Ovary (tissue), 9 donors: Measurements from ENCODE around the gene LCMT2. TPM values are rescaled to one million over a fixed set of nuclear protein-coding genes. Genes with fewer than 3 reads are reported as not detected.

Experiments
- DNase-seq, 5 donors: peaks; one replicate each; pipeline ENCODE4 v3.0.0-alpha.2; 2019 to 2020
- H3K27ac ChIP-seq, 2 donors: fragments of 200-600 bp; one replicate each; pipeline versions ENCODE4 v1.5.1 to v1.8.0; 2019 to 2022
- H3K27me3 ChIP-seq: fragments of 200-600 bp; one replicate; pipeline ENCODE4 v1.8.0; 2022
- H3K36me3 ChIP-seq: fragments of 200-600 bp; sonication (generic); one replicate; pipeline ENCODE4 v1.5.1; 2019
- H3K4me1 ChIP-seq: one replicate; pipeline ENCODE4 v1.8.1; 2013; ENCODE audit warnings: mild to moderate bottlenecking, moderate library complexity; ENCODE audit not compliant: insufficient read depth
- H3K4me3 ChIP-seq: fragments of 200-600 bp; sonication (generic); one replicate; pipeline ENCODE4 v1.5.1; 2017
- H3K9me3 ChIP-seq, 2 donors: fragments of 200-600 bp in 1 of 2; sonication (generic) in 1 of 2; one replicate each; pipeline versions ENCODE4 v1.5.1 to v1.8.1; 2013 to 2019; ENCODE audit warnings: mild to moderate bottlenecking in 1 of 2, moderate library complexity in 1 of 2
- EP300 ChIP-seq: sonication (generic); formaldehyde crosslinking; IDR thresholded peaks from one replicate; pipeline ENCODE4 v1.6.1; 2017; ENCODE audit warnings: antibody characterized with exemption
- POLR2A ChIP-seq: fragments of 450-650 bp; IDR thresholded peaks from one replicate; pipeline ENCODE4 v1.6.1; 2017; ENCODE audit warnings: antibody characterized with exemption, mild to moderate bottlenecking, moderate library complexity
- WGBS, 3 donors: extraction: QIAGEN DNeasy Blood & Tissue Kit in 1 of 3; methylation state at CpG; one replicate each; pipeline versions ENCODE4 v1.1.5 to v1.1.7; 2013 to 2017; 5-methylcytosine and 5-hydroxymethylcytosine counted together
- intact Hi-C, 4 donors: fragments of 100-400 bp; cut with DNase I; formaldehyde crosslinking; loops; one replicate each; pipeline versions ENCODE4 v1.11.0 to v1.15.1; 2022 to 2023
- polyA plus RNA-seq, 2 donors: library from polyadenylated mRNA; stranded (reverse); fragments of 200-250 nt in 1 of 2; fragments of 350-450 nt in 1 of 2; fragmentation: Illumina TruSeq in 1 of 2; extraction: RNeasy Lipid Tissue Mini Kit (QIAGEN cat#74804) in 1 of 2; gene quantifications; one replicate each; pipeline ENCODE4 v1.2.3, GENCODE V29; 2013 to 2014
- total RNA-seq, 7 donors: library from RNA; depleted of rRNA in 2 of 7; stranded (reverse); fragments of >200 nt in 2 of 7; fragmentation: NEBNext Ultra II Directional in 3 of 7; extraction: Animal tissue kit (Norgen Biotek cat#: 25700) in 3 of 7; gene quantifications; one replicate each; pipeline versions ENCODE4 v1.1.0 to v1.2.4, GENCODE V29; 2016 to 2023
- TF ChIP-seq, protein P1 (sequence below), 3 donors: fragments of 450-650 bp in 2 of 3; fragments of 200-600 bp in 1 of 3; IDR thresholded peaks; one replicate each; pipeline versions ENCODE4 v1.5.1 to v1.8.0; 2016 to 2022; ENCODE audit warnings: antibody characterized with exemption in 3 of 3, mild to moderate bottlenecking in 1 of 3
- donor health status: DM: no; HTN: no; CAD: no; lungs with moderate emphysema.
- donor health status: DM: no; HTN: no; CAD: no.
- donor health status: Bipolar disorder and iron deficiency.
- donor health status: DM: yes; HTN: yes; CAD: no.
- donor health status: DM: no; HTN: no; CAD: no.
- donor health status: DM: yes; HTN: yes; CAD: no.

LCMT2 gene
- total and polyA plus RNA-seq, 9 donors, result 4.4 to 13.4 (median 7.9) TPM

GRCh38 chr15:43275740-43276562, 54.4 kb downstream of the LCMT2 start:
- no peak for DNase-seq
- Histone ChIP-seq H3K27ac (no peak overlapping the region), H3K36me3 (no peaks in the 10 kb centered on the region), H3K9me3 (no peaks in the 10 kb centered on the region), H3K4me3 (no peak overlapping the region), H3K4me1 (no peaks in the 10 kb centered on the region), H3K27me3 (no peaks in the 10 kb centered on the region)
- intact Hi-C loops, result no loop called here
- TF ChIP-seq EP300 (no peak), POLR2A (no peak)
- TF ChIP-seq, protein P1, sequence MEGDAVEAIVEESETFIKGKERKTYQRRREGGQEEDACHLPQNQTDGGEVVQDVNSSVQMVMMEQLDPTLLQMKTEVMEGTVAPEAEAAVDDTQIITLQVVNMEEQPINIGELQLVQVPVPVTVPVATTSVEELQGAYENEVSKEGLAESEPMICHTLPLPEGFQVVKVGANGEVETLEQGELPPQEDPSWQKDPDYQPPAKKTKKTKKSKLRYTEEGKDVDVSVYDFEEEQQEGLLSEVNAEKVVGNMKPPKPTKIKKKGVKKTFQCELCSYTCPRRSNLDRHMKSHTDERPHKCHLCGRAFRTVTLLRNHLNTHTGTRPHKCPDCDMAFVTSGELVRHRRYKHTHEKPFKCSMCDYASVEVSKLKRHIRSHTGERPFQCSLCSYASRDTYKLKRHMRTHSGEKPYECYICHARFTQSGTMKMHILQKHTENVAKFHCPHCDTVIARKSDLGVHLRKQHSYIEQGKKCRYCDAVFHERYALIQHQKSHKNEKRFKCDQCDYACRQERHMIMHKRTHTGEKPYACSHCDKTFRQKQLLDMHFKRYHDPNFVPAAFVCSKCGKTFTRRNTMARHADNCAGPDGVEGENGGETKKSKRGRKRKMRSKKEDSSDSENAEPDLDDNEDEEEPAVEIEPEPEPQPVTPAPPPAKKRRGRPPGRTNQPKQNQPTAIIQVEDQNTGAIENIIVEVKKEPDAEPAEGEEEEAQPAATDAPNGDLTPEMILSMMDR (IDR thresholded peaks at IDR 0.05), result no peak
- WGBS, 3 donors, result 52 to 58% (median 53%) methylated on average over 15 of the region's 15 CpGs

GRCh38 chr15:43274136-43274535, 56.2 kb downstream of the LCMT2 start:
- Histone ChIP-seq H3K9me3 (no peaks in the 10 kb centered on the region), H3K27me3 (no peaks in the 10 kb centered on the region), H3K4me1 (no peaks in the 10 kb centered on the region), H3K4me3 (no peak overlapping the region), H3K27ac (no peak overlapping the region), H3K36me3 (no peaks in the 10 kb centered on the region)
- 59 to 69% (median 63%) methylated on average over 9 of the region's 9 CpGs for WGBS, 3 donors
- TF ChIP-seq EP300, result no peak
- no peak for TF ChIP-seq POLR2A
- TF ChIP-seq, protein P1 (IDR thresholded peaks at IDR 0.05), result no peak
- no peak for DNase-seq
- intact Hi-C loops, result no loop called here

Other genes starting within 250 kb of the LCMT2 start
- gene UBR1, start 224.5 kb downstream of the LCMT2 start, total RNA-seq, result 10 to 100 TPM; 21.2 to 34.1 (median 27.0) TPM
- gene UBR1, start 224.5 kb downstream of the LCMT2 start, polyA plus RNA-seq, result 10 to 100 TPM in 1 of 2 donors, 1 to 10 TPM in 1; 7.5 to 14.6 TPM
- gene TMEM62, start 197.0 kb downstream of the LCMT2 start, total RNA-seq, result 10 to 100 TPM in 5 of 7 donors, 1 to 10 TPM in 2; 8.7 to 15.2 (median 13.8) TPM
- gene TMEM62, start 197.0 kb downstream of the LCMT2 start, polyA plus RNA-seq, result 10 to 100 TPM in 1 of 2 donors, 1 to 10 TPM in 1; 6.6 to 17.4 TPM
- 10 to 100 TPM; 25.2 to 55.3 (median 28.3) TPM for gene CCNDBP1, start 145.2 kb downstream of the LCMT2 start, total RNA-seq
- gene CCNDBP1, start 145.2 kb downstream of the LCMT2 start, polyA plus RNA-seq, result 10 to 100 TPM; 34.2 to 69.7 TPM
- 1 to 10 TPM in 1 of 7 donors, under 1 TPM in 2, not detected in 4; 0.43 to 2.5 (median 0.66) TPM for gene EPB42, start 109.6 kb downstream of the LCMT2 start, total RNA-seq
- gene EPB42, start 109.6 kb downstream of the LCMT2 start, polyA plus RNA-seq, result not detected
- gene TGM5, start 63.6 kb downstream of the LCMT2 start, total RNA-seq, result not detected
- not detected for gene TGM5, start 63.6 kb downstream of the LCMT2 start, polyA plus RNA-seq
- gene TGM7, start 28.3 kb downstream of the LCMT2 start, total RNA-seq, result 1 to 10 TPM in 1 of 7 donors, not detected in 6; 1.5 TPM
- gene TGM7, start 28.3 kb downstream of the LCMT2 start, polyA plus RNA-seq, result not detected
- gene ZSCAN29, start 40.5 kb upstream of the LCMT2 start, total RNA-seq, result 10 to 100 TPM; 14.2 to 24.1 (median 20.5) TPM
- 10 to 100 TPM in 1 of 2 donors, 1 to 10 TPM in 1; 8.5 to 10.1 TPM for gene ZSCAN29, start 40.5 kb upstream of the LCMT2 start, polyA plus RNA-seq
- gene TUBGCP4, start 40.5 kb upstream of the LCMT2 start, total RNA-seq, result 10 to 100 TPM; 10.8 to 17.0 (median 15.4) TPM
- gene TUBGCP4, start 40.5 kb upstream of the LCMT2 start, polyA plus RNA-seq, result 10 to 100 TPM in 1 of 2 donors, 1 to 10 TPM in 1; 5.0 to 15.7 TPM
- 10 to 100 TPM; 29.7 to 72.1 (median 51.8) TPM for gene TP53BP1, start 162.6 kb upstream of the LCMT2 start, total RNA-seq
- 10 to 100 TPM; 14.5 to 33.4 TPM for gene TP53BP1, start 162.6 kb upstream of the LCMT2 start, polyA plus RNA-seq
- 10 to 100 TPM in 6 of 7 donors, 1 to 10 TPM in 1; 4.6 to 35.1 (median 20.1) TPM for gene MAP1A, start 187.0 kb upstream of the LCMT2 start, total RNA-seq
- 10 to 100 TPM in 1 of 2 donors, 1 to 10 TPM in 1; 4.0 to 26.0 TPM for gene MAP1A, start 187.0 kb upstream of the LCMT2 start, polyA plus RNA-seq